HepG2 (cell line): ENCODE results near the gene SAC3D1. TPM values are rescaled to one million over a fixed set of nuclear protein-coding genes. Genes with fewer than 3 reads are reported as not detected.
A peak's percentile ranks its signal among the peaks of the same experiment; 100 is the strongest.

ENCODE experiments used
- AKAP8 ChIP-seq: sonication (generic); formaldehyde crosslinking; IDR thresholded peaks from 2 replicates; pipeline ENCODE4 v1.5.1; 2020; ENCODE audit warnings: mild to moderate bottlenecking, missing genetic modification reagents
- ASH2L ChIP-seq: fragments of 300-600, 200-600 bp; sonication (generic); IDR thresholded peaks from 2 replicates; pipeline ENCODE4 v1.7.0; 2017; ENCODE audit warnings: low read depth, mild to moderate bottlenecking, moderate library complexity, mixed read lengths, low read length; ENCODE audit not compliant: insufficient read length
- ATF7-NPFF ChIP-seq: sonication (generic); formaldehyde crosslinking; IDR thresholded peaks from 2 replicates; pipeline ENCODE4 v1.8.1; 2023; ENCODE audit warnings: mild to moderate bottlenecking, low read depth, missing genetic modification reagents, moderate library complexity
- CBFB ChIP-seq: sonication (generic); formaldehyde crosslinking; IDR thresholded peaks from 2 replicates; pipeline ENCODE4 v1.4.0; 2020; ENCODE audit warnings: missing genetic modification reagents
- HES4 ChIP-seq: sonication (generic); formaldehyde crosslinking; IDR thresholded peaks from 2 replicates; pipeline ENCODE4 v1.9.0; 2021; ENCODE audit warnings: mild to moderate bottlenecking, missing genetic modification reagents, borderline replicate concordance
- KIAA2018 ChIP-seq: sonication (generic); formaldehyde crosslinking; IDR thresholded peaks from 2 replicates; pipeline ENCODE4 v1.5.0; 2020; ENCODE audit warnings: mild to moderate bottlenecking, missing genetic modification reagents, borderline replicate concordance
- MTF2 ChIP-seq: sonication (generic); formaldehyde crosslinking; IDR thresholded peaks from 2 replicates; pipeline ENCODE4 v1.5.0; 2020; ENCODE audit warnings: missing genetic modification reagents, borderline replicate concordance
- SRY ChIP-seq: sonication (generic); formaldehyde crosslinking; IDR thresholded peaks from 2 replicates; pipeline ENCODE4 v1.8.0; 2022; ENCODE audit warnings: mild to moderate bottlenecking, missing genetic modification reagents
- TBX3 ChIP-seq: fragments of 450-650 bp; IDR thresholded peaks from 2 replicates; pipeline ENCODE4 v1.6.1; 2017; ENCODE audit warnings: antibody characterized with exemption, mild to moderate bottlenecking, inconsistent platforms, borderline replicate concordance
- XBP1 ChIP-seq: sonication (generic); formaldehyde crosslinking; IDR thresholded peaks from 2 replicates; pipeline ENCODE4 v1.5.0; 2020; ENCODE audit warnings: missing genetic modification reagents
- ZBTB7A ChIP-seq: sonication (generic); formaldehyde crosslinking; IDR thresholded peaks from 2 replicates; pipeline ENCODE4 v1.8.0; 2022; ENCODE audit warnings: mild to moderate bottlenecking, missing genetic modification reagents
- ZFP37 ChIP-seq: sonication (generic); formaldehyde crosslinking; IDR thresholded peaks from 2 replicates; pipeline ENCODE4 v1.4.0; 2020; ENCODE audit warnings: missing genetic modification reagents, borderline replicate concordance
- ZNF317 ChIP-seq: sonication (generic); formaldehyde crosslinking; IDR thresholded peaks from 2 replicates; pipeline ENCODE4 v1.5.0; 2020; ENCODE audit warnings: mild to moderate bottlenecking, missing genetic modification reagents
- ZNF567 ChIP-seq: sonication (generic); formaldehyde crosslinking; IDR thresholded peaks from 2 replicates; pipeline ENCODE4 v1.8.1; 2023; ENCODE audit warnings: mild to moderate bottlenecking, missing genetic modification reagents, borderline replicate concordance
- ZNF737 ChIP-seq: sonication (generic); formaldehyde crosslinking; IDR thresholded peaks from 2 replicates; pipeline ENCODE4 v1.5.0; 2020; ENCODE audit warnings: missing genetic modification reagents, mild to moderate bottlenecking, borderline replicate concordance
- ZNF792 ChIP-seq: IDR thresholded peaks from 2 replicates; pipeline ENCODE4 v1.6.1; 2016
- polyA plus RNA-seq, 8 experiments: library from polyadenylated mRNA; depleted of rRNA in 3 of 8; stranded (reverse) in 7 of 8; unstranded in 1 of 8; fragments of >200 nt; fragmentation: Illumina TruSeq in 4 of 8; extraction: Trizol in 4 of 8; gene quantifications; 2 replicates each; pipeline versions ENCODE4 v1.2.1 to v1.2.3, GENCODE V29; 2011 to 2016; ENCODE audit warnings: low read depth in 4 of 8, missing spikeins in 1 of 8, mixed read lengths in 1 of 8; ENCODE audit not compliant: insufficient read depth in 1 of 8
- total RNA-seq, 5 experiments: library from RNA; depleted of rRNA; stranded (reverse); fragments of >200 nt; fragmentation: Illumina TruSeq; extraction: Trizol; gene quantifications; 2 replicates each; pipeline ENCODE4 v1.2.3, GENCODE V29; 2016; ENCODE audit warnings: low read depth in 1 of 5
- TF ChIP-seq, protein P1 (sequence below): sonication (generic); formaldehyde crosslinking; IDR thresholded peaks from 2 replicates; pipeline ENCODE4 v1.5.0; 2020; ENCODE audit warnings: missing genetic modification reagents
- TF ChIP-seq, protein P2 (sequence below): sonication (generic); formaldehyde crosslinking; IDR thresholded peaks from 2 replicates; pipeline ENCODE4 v1.9.0; 2022; ENCODE audit warnings: missing genetic modification reagents, mild to moderate bottlenecking, borderline replicate concordance

Gene SAC3D1
- total and polyA plus RNA-seq, 2 of the 13 experiments (the other 11 are each of a cell fraction or from before 2014, with no cell fraction given) = 7.4 to 36.3 TPM

DNA sequence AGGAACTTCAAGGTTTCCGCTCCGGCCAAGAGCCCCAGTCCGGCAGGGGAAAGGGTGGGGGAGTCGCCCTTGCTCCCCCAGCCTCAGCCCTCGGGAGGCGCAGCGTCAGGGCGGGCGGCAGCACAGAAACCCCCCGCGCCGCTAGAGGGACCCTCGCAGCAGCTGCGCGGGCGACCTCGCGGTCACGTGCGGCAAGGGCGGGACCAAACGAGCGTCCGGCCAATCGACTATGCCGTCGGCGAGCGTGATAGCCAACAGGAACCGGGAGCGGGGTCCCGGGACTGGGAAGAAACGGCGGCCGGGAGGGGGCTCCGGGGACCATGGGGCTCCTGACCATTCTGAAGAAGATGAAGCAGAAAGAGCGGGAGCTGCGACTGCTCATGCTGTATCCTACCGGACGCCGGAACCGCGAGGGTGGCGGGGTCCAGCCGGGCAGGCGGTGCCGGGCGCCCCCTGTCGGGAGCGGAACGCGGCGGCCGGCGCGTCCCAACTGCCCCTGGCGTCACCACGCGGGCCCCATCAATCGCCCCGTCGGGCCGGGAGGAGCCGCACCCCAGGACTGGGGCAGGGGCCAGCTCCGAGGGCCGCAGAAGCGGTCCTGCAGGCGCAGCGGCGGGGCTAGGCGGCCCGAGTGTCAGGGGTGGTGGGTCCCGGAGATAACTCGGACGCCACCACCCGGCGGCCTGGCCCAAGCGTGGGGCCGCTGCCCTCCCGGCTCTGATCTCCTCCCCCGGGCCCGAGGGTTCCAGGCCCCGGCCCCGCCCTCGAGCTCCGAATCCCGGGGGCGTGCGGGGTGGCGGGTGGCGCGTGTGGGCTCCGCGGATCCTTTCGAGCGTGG is 26.9 kb upstream of the SAC3D1 start, which contains the start of gene ARL2 (continued):
- TF ChIP-seq, protein P1, sequence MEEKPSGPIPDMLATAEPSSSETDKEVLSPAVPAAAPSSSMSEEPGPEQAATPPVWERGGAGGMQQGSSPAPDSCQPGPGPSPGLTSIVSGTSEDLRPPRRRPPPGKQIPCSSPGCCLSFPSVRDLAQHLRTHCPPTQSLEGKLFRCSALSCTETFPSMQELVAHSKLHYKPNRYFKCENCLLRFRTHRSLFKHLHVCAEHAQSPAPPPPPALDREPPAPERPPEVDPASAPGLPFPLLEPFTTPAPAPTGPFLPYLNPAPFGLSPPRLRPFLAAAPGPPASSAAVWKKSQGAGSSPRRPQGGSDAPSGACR (CRISPR knock-in tag) = peak; percentile 56; the same call in 1 of the 2 replicates
- peak; percentile 62 for TF ChIP-seq ASH2L
- 0 out of 2 replicates have a peak, but pooled peaks have one; percentile 37 for TF ChIP-seq ZNF737
- TF ChIP-seq ZFP37 (CRISPR knock-in tag) = peak; percentile 23; the same call in 1 of the 2 replicates
- no peak; the same call in 1 of the 2 replicates for TF ChIP-seq XBP1 (CRISPR knock-in tag)
- TF ChIP-seq, protein P2, sequence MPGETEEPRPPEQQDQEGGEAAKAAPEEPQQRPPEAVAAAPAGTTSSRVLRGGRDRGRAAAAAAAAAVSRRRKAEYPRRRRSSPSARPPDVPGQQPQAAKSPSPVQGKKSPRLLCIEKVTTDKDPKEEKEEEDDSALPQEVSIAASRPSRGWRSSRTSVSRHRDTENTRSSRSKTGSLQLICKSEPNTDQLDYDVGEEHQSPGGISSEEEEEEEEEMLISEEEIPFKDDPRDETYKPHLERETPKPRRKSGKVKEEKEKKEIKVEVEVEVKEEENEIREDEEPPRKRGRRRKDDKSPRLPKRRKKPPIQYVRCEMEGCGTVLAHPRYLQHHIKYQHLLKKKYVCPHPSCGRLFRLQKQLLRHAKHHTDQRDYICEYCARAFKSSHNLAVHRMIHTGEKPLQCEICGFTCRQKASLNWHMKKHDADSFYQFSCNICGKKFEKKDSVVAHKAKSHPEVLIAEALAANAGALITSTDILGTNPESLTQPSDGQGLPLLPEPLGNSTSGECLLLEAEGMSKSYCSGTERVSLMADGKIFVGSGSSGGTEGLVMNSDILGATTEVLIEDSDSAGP = peak; percentile 92; the same call in 1 of the 2 replicates
- TF ChIP-seq ZNF792 (CRISPR knock-in tag) = peak; percentile 6; the same call in 1 of the 2 replicates
- peak; percentile 80 for TF ChIP-seq ATF7-NPFF (CRISPR knock-in tag)
- no peak for TF ChIP-seq ZNF567 (CRISPR knock-in tag)
- no peak for TF ChIP-seq KIAA2018
- no peak; the same call in 1 of the 2 replicates for TF ChIP-seq TBX3
- TF ChIP-seq MTF2 (CRISPR knock-in tag) = no peak; the same call in 1 of the 2 replicates
- TF ChIP-seq ZBTB7A (CRISPR knock-in tag) = peak; percentile 77
- TF ChIP-seq ZNF317 (CRISPR knock-in tag) = peak; percentile 50; the same call in 1 of the 2 replicates
- TF ChIP-seq AKAP8 (CRISPR knock-in tag) = 0 out of 2 replicates have a peak, but pooled peaks have one; percentile 12
- peak; percentile 24 for TF ChIP-seq SRY (CRISPR knock-in tag)
- 0 out of 2 replicates have a peak, but pooled peaks have one; percentile 10 for TF ChIP-seq CBFB (CRISPR knock-in tag)
- peak; percentile 70; the same call in 1 of the 2 replicates for TF ChIP-seq HES4 (CRISPR knock-in tag)
